H9 (cell line): Measurements from ENCODE around the gene IL31. TPM values are rescaled to one million over a fixed set of nuclear protein-coding genes. Genes with fewer than 3 reads are reported as not detected.

Experiments used
- DNase-seq: peaks from one replicate; pipeline ENCODE4 v3.0.0-alpha.2; 2017
- H2AFZ ChIP-seq: one replicate; pipeline ENCODE4 v1.6.1; 2013; ENCODE audit warnings: mild to moderate bottlenecking, low read length, control low read depth, moderate library complexity
- H2AK5ac ChIP-seq: 2 replicates; pipeline ENCODE4 v1.6.1; 2013; ENCODE audit warnings: low read length, control low read depth, mixed read lengths; ENCODE audit not compliant: insufficient read length
- H2BK120ac ChIP-seq: one replicate; pipeline ENCODE4 v1.6.1; 2013; ENCODE audit warnings: low read depth, mild to moderate bottlenecking, low read length, control low read depth, inconsistent platforms; ENCODE audit not compliant: poor library complexity, severe bottlenecking
- H2BK12ac ChIP-seq: 2 replicates; pipeline ENCODE4 v1.6.1; 2013; ENCODE audit warnings: low read length, control low read depth, mixed read lengths, low read depth; ENCODE audit not compliant: insufficient read length
- H2BK15ac ChIP-seq: 2 replicates; pipeline ENCODE4 v1.6.1; 2013; ENCODE audit warnings: low read depth, low read length, control low read depth
- H2BK20ac ChIP-seq: one replicate; pipeline ENCODE4 v1.6.1; 2013; ENCODE audit warnings: low read depth, mild to moderate bottlenecking, low read length, control low read depth, inconsistent platforms; ENCODE audit not compliant: poor library complexity, severe bottlenecking
- H2BK5ac ChIP-seq: 2 replicates; pipeline ENCODE4 v1.6.1; 2013; ENCODE audit warnings: low read length, control low read depth, mixed read lengths; ENCODE audit not compliant: insufficient read length
- H3K14ac ChIP-seq: 2 replicates; pipeline ENCODE4 v1.6.1; 2013; ENCODE audit warnings: low read length, control low read depth; ENCODE audit not compliant: insufficient read depth
- H3K18ac ChIP-seq: 2 replicates; pipeline ENCODE4 v1.6.1; 2013; ENCODE audit warnings: low read depth, mild to moderate bottlenecking, mixed read lengths, low read length, control low read depth; ENCODE audit not compliant: insufficient read length
- H3K23ac ChIP-seq: 2 replicates; pipeline ENCODE4 v1.6.1; 2013; ENCODE audit warnings: low read length, control low read depth, mixed read lengths, low read depth; ENCODE audit not compliant: insufficient read length
- H3K23me2 ChIP-seq: 2 replicates; pipeline ENCODE4 v1.6.1; 2013; ENCODE audit warnings: low read depth, mild to moderate bottlenecking, mixed read lengths, low read length, control low read depth; ENCODE audit not compliant: insufficient read length, poor library complexity, severe bottlenecking
- H3K27ac ChIP-seq: 2 replicates; pipeline ENCODE4 v1.5.1; 2013; ENCODE audit warnings: low read length, control low read depth, mixed read lengths, low read depth; ENCODE audit not compliant: insufficient read length
- H3K27me3 ChIP-seq: 2 replicates; pipeline ENCODE4 v1.6.1; 2013; ENCODE audit warnings: low read length, control low read depth, inconsistent platforms; ENCODE audit not compliant: insufficient read depth
- H3K4ac ChIP-seq: 2 replicates; pipeline ENCODE4 v1.6.1; 2013; ENCODE audit warnings: low read depth, mild to moderate bottlenecking, control low read depth, inconsistent platforms, low read length, moderate library complexity
- H3K4me1 ChIP-seq: 2 replicates; pipeline ENCODE4 v1.6.1; 2013; ENCODE audit warnings: low read length, control low read depth, inconsistent platforms; ENCODE audit not compliant: insufficient read depth
- H3K4me2 ChIP-seq: 2 replicates; pipeline ENCODE4 v1.6.1; 2013; ENCODE audit warnings: low read length, control low read depth, mixed read lengths; ENCODE audit not compliant: insufficient read length, insufficient read depth
- H3K56ac ChIP-seq: 2 replicates; pipeline ENCODE4 v1.6.1; 2013; ENCODE audit warnings: low read depth, mild to moderate bottlenecking, mixed read lengths, low read length, control low read depth; ENCODE audit not compliant: insufficient read length
- H3K79me1 ChIP-seq: 2 replicates; pipeline ENCODE4 v1.6.1; 2013; ENCODE audit warnings: low read depth, mild to moderate bottlenecking, moderate library complexity, low read length, control low read depth, inconsistent platforms; ENCODE audit not compliant: insufficient read depth, poor library complexity, severe bottlenecking
- H3K79me2 ChIP-seq: 2 replicates; pipeline ENCODE4 v1.6.1; 2013; ENCODE audit warnings: low read length, control low read depth, inconsistent platforms; ENCODE audit not compliant: insufficient read depth
- H3K9ac ChIP-seq: 2 replicates; pipeline ENCODE4 v1.6.1; 2013; ENCODE audit warnings: low read length, control low read depth, mixed read lengths; ENCODE audit not compliant: insufficient read length; ENCODE audit errors: extremely low read depth
- H3K9me3 ChIP-seq: one replicate; pipeline ENCODE4 v1.6.1; 2013; ENCODE audit warnings: low read depth, low read length, inconsistent platforms; ENCODE audit not compliant: control insufficient read depth
- H3T11ph ChIP-seq: one replicate; pipeline ENCODE4 v1.6.1; 2013; ENCODE audit warnings: mild to moderate bottlenecking, low read length, control low read depth, inconsistent platforms
- H4K20me1 ChIP-seq: one replicate; pipeline ENCODE4 v1.6.1; 2013; ENCODE audit not compliant: control insufficient read depth, insufficient read length, insufficient read depth
- H4K5ac ChIP-seq: 2 replicates; pipeline ENCODE4 v1.6.1; 2013; ENCODE audit warnings: low read depth, mild to moderate bottlenecking, mixed read lengths, low read length, control low read depth; ENCODE audit not compliant: insufficient read length
- H4K8ac ChIP-seq: replicated peaks from 2 replicates; pipeline ENCODE4 v1.6.1; 2013; ENCODE audit warnings: low read length, control low read depth, mixed read lengths, low read depth; ENCODE audit not compliant: insufficient read length
- H4K91ac ChIP-seq: 2 replicates; pipeline ENCODE4 v1.6.1; 2013; ENCODE audit warnings: low read depth, mild to moderate bottlenecking, moderate library complexity, mixed read lengths, low read length, control low read depth; ENCODE audit not compliant: insufficient read length
- H3K27ac Mint-ChIP-seq, 3 experiments: 2 replicates in 2 of 3; 3 replicates in 1 of 3; pipeline ENCODE4 v1.8.0; 2020 to 2021; ENCODE audit warnings: mixed read lengths in 3 of 3, mild to moderate bottlenecking in 1 of 3, moderate library complexity in 1 of 3
- H3K27me3 Mint-ChIP-seq: 2 replicates; pipeline ENCODE4 v1.8.0; 2021; ENCODE audit warnings: low read depth, mild to moderate bottlenecking, moderate library complexity, mixed read lengths
- H3K36me3 Mint-ChIP-seq, 3 experiments: 2 replicates in 2 of 3; 3 replicates in 1 of 3; pipeline ENCODE4 v1.8.0; 2020 to 2021; ENCODE audit warnings: low read depth in 3 of 3, mixed read lengths in 3 of 3; ENCODE audit not compliant: insufficient read depth in 1 of 3
- H3K4me1 Mint-ChIP-seq, 2 experiments: 2 replicates each; pipeline ENCODE4 v1.8.0; 2020; ENCODE audit warnings: mixed read lengths in 2 of 2
- H3K4me3 Mint-ChIP-seq, 2 experiments: 2 replicates in 1 of 2; 3 replicates in 1 of 2; pipeline ENCODE4 v1.8.0; 2020 to 2021; ENCODE audit warnings: mild to moderate bottlenecking in 2 of 2, mixed read lengths in 2 of 2, moderate library complexity in 1 of 2
- H3K9me3 Mint-ChIP-seq, 2 experiments: 2 replicates in 1 of 2; 3 replicates in 1 of 2; pipeline ENCODE4 v1.8.0; 2020; ENCODE audit warnings: mild to moderate bottlenecking in 2 of 2, mixed read lengths in 2 of 2, moderate library complexity in 1 of 2
- CTCF ChIP-seq: fragments of 200-600 bp; sonication (generic); conservative IDR thresholded peaks from 3 replicates; pipeline ENCODE4 v1.8.0; 2021; ENCODE audit warnings: antibody characterized with exemption, mild to moderate bottlenecking
- WGBS: extraction: QIAGEN DNeasy Blood & Tissue Kit; methylation state at CpG from one replicate; pipeline ENCODE4 v1.1.7; 2013; ENCODE audit warnings: missing lambda C conversion rate, low lambda C conversion rate, mixed read lengths; ENCODE audit not compliant: insufficient read length; ENCODE audit errors: extremely low coverage; 5-methylcytosine and 5-hydroxymethylcytosine counted together
- total RNA-seq: library from RNA; stranded (reverse); gene quantifications from 2 replicates; pipeline ENCODE4 v1.2.1, GENCODE V29; 2021

Gene IL31
- total RNA-seq, 1 experiment from 2014 or later = not detected

GRCh38 chr12:122206111-122206881, 32.3 kb upstream of the IL31 start:
- Histone ChIP-seq H3K14ac (no peak overlapping the region), H3K4me2 (no peak overlapping the region), H2BK20ac (no peak overlapping the region), H4K91ac (no peak overlapping the region), H2BK5ac (no peak overlapping the region), H4K8ac (no peak overlapping the region), H2BK12ac (no peak overlapping the region), H3K4ac (no peak overlapping the region), H3T11ph (no peak overlapping the region), H3K79me1 (no peaks in the 10 kb centered on the region), H3K56ac (no peak overlapping the region), H2BK15ac (no peak overlapping the region), H3K9me3 (no peaks in the 10 kb centered on the region), H2BK120ac (no peak overlapping the region), H2AK5ac (no peak overlapping the region), H3K23ac (no peak overlapping the region), H3K4me1 (no peaks in the 10 kb centered on the region; the same call in 1 of the 2 replicates), H3K9ac (no peak overlapping the region), H3K23me2 (peaks cover 7% of the 10 kb centered on the region), H3K27me3 (peaks cover 4% of the 10 kb centered on the region; the same call in 1 of the 2 replicates), H4K5ac (no peak overlapping the region), H3K79me2 (no peaks in the 10 kb centered on the region), H2AFZ (no peak overlapping the region), H4K20me1 (no peaks in the 10 kb centered on the region), H3K27ac (no peak overlapping the region), H3K18ac (no peak overlapping the region)
- no peak overlapping the region for H3K27ac Mint-ChIP-seq
- no CpG with 5 or more reads among the region's 27 CpGs for WGBS
- no peaks in the 10 kb centered on the region for H3K9me3 Mint-ChIP-seq
- H3K4me1 Mint-ChIP-seq = peaks cover 25 to 30% of the 10 kb centered on the region in 2 experiments
- H3K27me3 Mint-ChIP-seq = peaks cover 43% of the 10 kb centered on the region
- no peak for DNase-seq
- H3K4me3 Mint-ChIP-seq = no peak overlapping the region
- peaks cover 19 to 34% (median 29%) of the 10 kb centered on the region in 3 experiments; a peak in 6 of 7 replicates for H3K36me3 Mint-ChIP-seq
- no peak for TF ChIP-seq CTCF
